Glomerular visceral epithelial cell (primary cell): ENCODE data around the gene TPPP.
"Not testable (repeated sequence)": the region's sequence is repeated elsewhere in the genome, so short reads cannot be mapped to it uniquely, and the experiment has no call there.

Experiments
- DNase-seq: peaks from one replicate; pipeline ENCODE4 v3.0.0-alpha.2; 2016; ENCODE audit errors: extremely low spot score

The TPPP gene

GRCh38 chr5:694042-694431 lies 885 bp upstream of the TPPP start:
- not testable (repeated sequence) for DNase-seq

GRCh38 chr5:692529-693041 lies 567 bp downstream of the TPPP start:
- not testable (repeated sequence) for DNase-seq

GRCh38 chr5:691817-692528 lies 1.2 kb downstream of the TPPP start:
- no peak for DNase-seq

- DNase-seq: not testable (repeated sequence)
Measured at GRCh38 chr5:691049-691448, 2.1 kb downstream of the TPPP start.

GRCh38 chr5:690293-690692 lies 2.9 kb downstream of the TPPP start:
- not testable (repeated sequence) for DNase-seq

GRCh38 chr5:688348-689010 lies 4.7 kb downstream of the TPPP start:
- not testable (repeated sequence) for DNase-seq

- DNase-seq: not testable (repeated sequence)
Measured at GRCh38 chr5:686936-687335, 6.2 kb downstream of the TPPP start.

- DNase-seq: not testable (repeated sequence)
Measured at GRCh38 chr5:686172-686523, 7.0 kb downstream of the TPPP start.

GRCh38 chr5:685262-686171 lies 7.6 kb downstream of the TPPP start:
- DNase-seq: no peak

- no peak for DNase-seq
Measured at GRCh38 chr5:684751-685216, 8.4 kb downstream of the TPPP start.

GRCh38 chr5:683551-684481 lies 9.3 kb downstream of the TPPP start:
- DNase-seq: no peak

- DNase-seq: not testable (repeated sequence)
Measured at GRCh38 chr5:682651-683358, 10.3 kb downstream of the TPPP start.

- not testable (repeated sequence) for DNase-seq
Measured at GRCh38 chr5:682216-682615, 10.9 kb downstream of the TPPP start.

GRCh38 chr5:681317-682191 lies 11.6 kb downstream of the TPPP start:
- not testable (repeated sequence) for DNase-seq

GRCh38 chr5:680836-681235 lies 12.3 kb downstream of the TPPP start:
- not testable (repeated sequence) for DNase-seq

- not testable (repeated sequence) for DNase-seq
Measured at GRCh38 chr5:680118-680795, 12.9 kb downstream of the TPPP start.

- DNase-seq: not testable (repeated sequence)
Measured at GRCh38 chr5:679166-679895, 13.8 kb downstream of the TPPP start.

GRCh38 chr5:678521-678920 lies 14.6 kb downstream of the TPPP start:
- not testable (repeated sequence) for DNase-seq
